ENCODE data around the gene FTCD.

The FTCD gene

GRCh38 chr21:46092811-46093667 is 62.3 kb downstream of the FTCD start:
- H3K27ac ChIP-seq = no peak overlapping the region

DNA sequence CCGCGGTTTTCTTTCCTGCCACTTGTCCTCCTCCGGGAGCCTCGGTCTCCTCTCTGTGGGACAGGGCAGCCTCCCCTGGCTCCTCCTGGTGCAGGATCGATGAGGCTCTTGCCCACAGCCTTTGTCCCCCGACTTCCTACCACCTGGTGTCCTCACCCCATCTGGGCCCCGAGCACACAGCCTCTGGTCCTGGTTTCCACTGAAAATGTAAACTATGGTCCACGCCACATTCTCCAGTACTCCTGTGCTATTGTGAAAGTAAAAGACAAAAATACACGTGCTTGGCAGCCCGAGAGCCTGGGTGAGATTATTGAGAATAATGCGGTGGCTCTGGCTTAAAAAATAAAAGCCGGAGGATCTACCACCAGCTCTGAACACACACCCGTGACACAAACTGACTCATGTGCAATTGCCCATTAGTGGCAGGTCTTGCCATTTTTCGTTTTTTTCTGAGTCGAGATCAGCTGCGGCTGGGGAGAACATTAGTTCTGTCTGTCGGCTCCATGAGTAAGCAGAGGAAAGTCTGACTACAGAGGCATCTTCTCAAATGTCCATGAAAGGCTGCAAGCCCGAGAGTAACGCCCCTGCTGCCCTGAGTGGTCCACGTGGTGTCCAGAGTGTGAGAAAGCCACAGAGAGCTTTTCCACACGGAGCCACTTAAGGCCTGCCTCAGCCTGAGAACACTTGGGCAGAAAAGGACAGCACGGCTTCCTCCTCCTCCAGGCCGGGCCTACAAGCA is 63.2 kb downstream of the FTCD start:
- H3K27ac ChIP-seq = no peak overlapping the region

More at GRCh38 chr21:46092811-46093667, 62.3 kb downstream of the FTCD start:
- TF ChIP-seq, protein P1, sequence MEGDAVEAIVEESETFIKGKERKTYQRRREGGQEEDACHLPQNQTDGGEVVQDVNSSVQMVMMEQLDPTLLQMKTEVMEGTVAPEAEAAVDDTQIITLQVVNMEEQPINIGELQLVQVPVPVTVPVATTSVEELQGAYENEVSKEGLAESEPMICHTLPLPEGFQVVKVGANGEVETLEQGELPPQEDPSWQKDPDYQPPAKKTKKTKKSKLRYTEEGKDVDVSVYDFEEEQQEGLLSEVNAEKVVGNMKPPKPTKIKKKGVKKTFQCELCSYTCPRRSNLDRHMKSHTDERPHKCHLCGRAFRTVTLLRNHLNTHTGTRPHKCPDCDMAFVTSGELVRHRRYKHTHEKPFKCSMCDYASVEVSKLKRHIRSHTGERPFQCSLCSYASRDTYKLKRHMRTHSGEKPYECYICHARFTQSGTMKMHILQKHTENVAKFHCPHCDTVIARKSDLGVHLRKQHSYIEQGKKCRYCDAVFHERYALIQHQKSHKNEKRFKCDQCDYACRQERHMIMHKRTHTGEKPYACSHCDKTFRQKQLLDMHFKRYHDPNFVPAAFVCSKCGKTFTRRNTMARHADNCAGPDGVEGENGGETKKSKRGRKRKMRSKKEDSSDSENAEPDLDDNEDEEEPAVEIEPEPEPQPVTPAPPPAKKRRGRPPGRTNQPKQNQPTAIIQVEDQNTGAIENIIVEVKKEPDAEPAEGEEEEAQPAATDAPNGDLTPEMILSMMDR (conservative IDR thresholded peaks at IDR 0.05) = no peak

DNA sequence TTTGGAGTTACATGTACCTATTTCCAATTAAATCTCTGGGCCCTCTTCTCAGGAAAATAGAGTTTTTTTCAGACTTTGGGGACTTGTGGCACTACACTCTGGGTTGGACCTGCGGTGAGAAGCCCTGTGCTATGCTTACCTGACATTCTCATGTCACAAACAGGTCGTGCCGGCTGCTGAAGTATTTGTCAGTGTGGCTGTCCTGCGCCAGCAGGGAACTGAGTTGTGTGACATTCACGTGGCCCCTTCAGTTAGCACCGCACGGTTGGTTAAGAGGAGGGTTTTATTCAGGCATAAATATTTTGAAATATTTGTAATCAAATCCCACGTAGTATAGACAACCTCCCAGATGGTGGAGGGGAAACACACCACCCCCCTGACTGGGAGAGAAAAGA is 63.8 kb downstream of the FTCD start:
- no peak overlapping the region for H3K27ac ChIP-seq
- TF ChIP-seq, protein P1 (conservative IDR thresholded peaks at IDR 0.05) = no peak

More for the DNA sequence above, 63.2 kb downstream of the FTCD start:
- TF ChIP-seq, protein P1 (conservative IDR thresholded peaks at IDR 0.05) = no peak

DNA sequence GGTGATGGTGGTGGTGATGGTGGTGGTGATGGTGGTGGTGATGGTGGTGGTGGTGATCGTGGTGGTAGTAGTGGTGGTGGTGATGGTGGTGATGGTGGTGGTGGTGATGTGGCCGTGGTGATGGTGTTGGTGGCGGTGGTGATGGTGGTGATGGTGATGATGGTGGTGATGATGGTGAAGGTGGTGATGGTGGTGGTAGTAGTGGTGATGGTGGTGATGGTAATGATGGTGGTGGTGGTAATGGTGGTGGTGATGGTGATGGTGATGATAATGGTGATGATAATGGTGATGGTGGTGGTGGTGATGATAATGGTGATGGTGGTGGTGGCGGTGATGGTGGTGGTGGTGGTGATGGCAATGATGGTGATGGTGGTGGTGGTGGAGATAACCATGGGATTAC is 64.3 kb downstream of the FTCD start:
- TF ChIP-seq, protein P1 (conservative IDR thresholded peaks at IDR 0.05) = no peak
- H3K27ac ChIP-seq = no peak overlapping the region

- TF ChIP-seq, protein P1 (conservative IDR thresholded peaks at IDR 0.05) = peak; percentile 7; the same call in 1 of the 2 replicates
- no peak overlapping the region for H3K27ac ChIP-seq
These were observed 66.1 kb downstream of the FTCD start for GRCh38 chr21:46089285-46089684.

DNA sequence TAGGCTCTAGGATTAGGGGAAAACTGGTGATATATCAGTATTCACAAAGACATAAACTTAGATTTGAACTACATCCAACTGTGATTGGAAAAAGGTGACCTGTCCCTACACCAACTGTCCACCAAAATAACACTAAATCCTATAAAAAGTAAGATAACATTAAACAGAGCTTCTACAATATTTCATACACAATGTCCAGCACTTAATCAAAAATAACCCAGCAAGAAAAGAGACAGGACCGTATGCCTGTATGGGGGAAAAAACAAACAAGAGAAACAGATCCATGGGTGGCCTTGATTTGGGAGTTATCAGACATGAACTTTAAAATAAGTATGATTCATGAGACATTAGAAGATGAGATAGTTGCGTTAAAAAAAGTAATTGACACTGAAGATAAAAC is 67.2 kb downstream of the FTCD start:
- TF ChIP-seq, protein P1 (conservative IDR thresholded peaks at IDR 0.05) = no peak
- no peak overlapping the region for H3K27ac ChIP-seq

GRCh38 chr21:46087641-46088040 is 67.7 kb downstream of the FTCD start:
- no peak overlapping the region for H3K27ac ChIP-seq
- TF ChIP-seq, protein P1 (conservative IDR thresholded peaks at IDR 0.05) = no peak
